Endothelial cell of umbilical vein (primary cell): ENCODE results near the gene KHK.

Source experiments
- CTCF ChIP-seq, 2 donors: IDR thresholded peaks; 1 replicate in 1 of 2; 2 replicates in 1 of 2; pipeline ENCODE4 v1.5.1; 2011; ENCODE audit warnings: low read length in 2 of 2, mild to moderate bottlenecking in 2 of 2, moderate library complexity in 2 of 2, control low read depth in 1 of 2, inconsistent platforms in 1 of 2, low read depth in 1 of 2; ENCODE audit not compliant: insufficient read depth in 1 of 2; ENCODE audit errors: extremely low read depth in 1 of 2
- EZH2 ChIP-seq: IDR thresholded peaks from 2 replicates; pipeline ENCODE4 v1.6.1; 2012; ENCODE audit warnings: borderline replicate concordance, low read depth, mild to moderate bottlenecking, moderate library complexity, low read length, inconsistent platforms; ENCODE audit not compliant: severe bottlenecking
- GATA2 ChIP-seq: IDR thresholded peaks from 2 replicates; pipeline ENCODE4 v1.7.0; 2011; ENCODE audit warnings: low read depth, mild to moderate bottlenecking, moderate library complexity, mixed read lengths, low read length; ENCODE audit not compliant: insufficient read length, insufficient read depth
- POLR2A ChIP-seq: IDR thresholded peaks from 2 replicates; pipeline ENCODE4 v1.6.1; 2012; ENCODE audit warnings: low read depth, mild to moderate bottlenecking, control low read depth, low read length

- TF ChIP-seq CTCF (IDR thresholded peaks at IDR 0.05; ENCODE audit: extremely low read depth in 1 of 2, insufficient read depth in 1 of 2, low read depth in 1 of 2, low read length in 2 of 2): no peak
- TF ChIP-seq EZH2: no peak
- no peak for TF ChIP-seq POLR2A
- TF ChIP-seq GATA2: no peak
These were observed at the start of gene KHK for GRCh38 chr2:27086724-27087593.
